OCI-LY1 (cell line): ENCODE measurements around the gene GDF7.
A peak's percentile ranks its signal among the peaks of the same experiment; 100 is the strongest.

Experiments
- H2AFZ ChIP-seq: fragments of 200-600 bp; sonication (generic), shearing (Covaris generic); 2 replicates; pipeline ENCODE4 v1.6.0; 2014; ENCODE audit warnings: antibody characterized with exemption, mild to moderate bottlenecking, low read length
- H3F3A ChIP-seq: fragments of 200-600 bp; sonication (generic), shearing (Covaris generic); 2 replicates; pipeline ENCODE4 v1.6.0; 2014; ENCODE audit warnings: mild to moderate bottlenecking, antibody characterized with exemption, low read length, moderate library complexity; ENCODE audit not compliant: insufficient read depth
- H3K27ac ChIP-seq: fragments of 200-600 bp; sonication (generic); 2 replicates; pipeline ENCODE4 v1.5.1; 2014; ENCODE audit warnings: low read length, mixed run types, mild to moderate bottlenecking, low read depth; ENCODE audit not compliant: poor library complexity, severe bottlenecking
- H3K27me3 ChIP-seq: fragments of 200-600 bp; sonication (generic); 2 replicates; pipeline ENCODE4 v1.6.0; 2014; ENCODE audit warnings: antibody characterized with exemption, mild to moderate bottlenecking, low read length, moderate library complexity; ENCODE audit not compliant: insufficient read depth
- H3K36me3 ChIP-seq: fragments of 200-600 bp; sonication (generic); 2 replicates; pipeline ENCODE4 v1.6.1; 2014; ENCODE audit warnings: mild to moderate bottlenecking, antibody characterized with exemption, low read length, moderate library complexity, mixed read lengths; ENCODE audit not compliant: insufficient read depth
- H3K4me1 ChIP-seq: fragments of 200-600 bp; sonication (generic); 2 replicates; pipeline ENCODE4 v1.5.1; 2014; ENCODE audit warnings: mild to moderate bottlenecking, low read length, moderate library complexity; ENCODE audit not compliant: insufficient read depth, severe bottlenecking
- H3K4me2 ChIP-seq: fragments of 200-600 bp; sonication (generic), shearing (Covaris generic); 2 replicates; pipeline ENCODE4 v1.6.1; 2014; ENCODE audit warnings: low read length
- H3K4me3 ChIP-seq: fragments of 200-600 bp; sonication (generic); 2 replicates; pipeline ENCODE4 v1.5.1; 2014; ENCODE audit warnings: low read length, low read depth, mild to moderate bottlenecking, mixed read lengths; ENCODE audit not compliant: poor library complexity, severe bottlenecking
- H3K79me2 ChIP-seq: fragments of 200-600 bp; shearing (Covaris generic); 2 replicates; pipeline ENCODE4 v1.6.1; 2016; ENCODE audit warnings: mixed run types, low read length, mixed read lengths; ENCODE audit not compliant: insufficient read depth
- H3K9ac ChIP-seq: fragments of 200-600 bp; sonication (generic), shearing (Covaris generic); 2 replicates; pipeline ENCODE4 v1.6.1; 2014; ENCODE audit warnings: mild to moderate bottlenecking, low read length, mixed read lengths
- H3K9me2 ChIP-seq: fragments of 200-600 bp; sonication (generic), shearing (Covaris generic); 2 replicates; pipeline ENCODE4 v1.6.1; 2014; ENCODE audit warnings: low read depth, mild to moderate bottlenecking, low read length, mixed read lengths
- H3K9me3 ChIP-seq: fragments of 200-600 bp; shearing (Covaris generic); 2 replicates; pipeline ENCODE4 v1.6.1; 2014; ENCODE audit warnings: low read length, mixed read lengths
- H4K20me1 ChIP-seq: fragments of 200-600 bp; sonication (generic), shearing (Covaris generic); 2 replicates; pipeline ENCODE4 v1.6.0; 2016; ENCODE audit warnings: mild to moderate bottlenecking, low read length; ENCODE audit not compliant: insufficient read depth
- CTCF ChIP-seq: fragments of 200-600 bp; sonication (generic), shearing (Covaris generic); IDR thresholded peaks from 2 replicates; pipeline ENCODE4 v1.5.1; 2017; ENCODE audit warnings: mild to moderate bottlenecking, antibody characterized with exemption, low read length, moderate library complexity, mixed read lengths
- EZH2 ChIP-seq: fragments of 200-600 bp; sonication (generic), shearing (Covaris generic); IDR thresholded peaks from 2 replicates; pipeline ENCODE4 v1.8.0; 2017; ENCODE audit warnings: borderline replicate concordance, mixed run types, mild to moderate bottlenecking, antibody characterized with exemption, low read length, moderate library complexity, mixed read lengths

Gene GDF7

GRCh38 chr2:20642055-20642971, 24.6 kb upstream of the GDF7 start:
- H4K20me1 ChIP-seq, result no peaks in the 10 kb centered on the region
- H3K4me2 ChIP-seq, result no peak overlapping the region
- H3K9me2 ChIP-seq, result no peaks in the 10 kb centered on the region

DNA sequence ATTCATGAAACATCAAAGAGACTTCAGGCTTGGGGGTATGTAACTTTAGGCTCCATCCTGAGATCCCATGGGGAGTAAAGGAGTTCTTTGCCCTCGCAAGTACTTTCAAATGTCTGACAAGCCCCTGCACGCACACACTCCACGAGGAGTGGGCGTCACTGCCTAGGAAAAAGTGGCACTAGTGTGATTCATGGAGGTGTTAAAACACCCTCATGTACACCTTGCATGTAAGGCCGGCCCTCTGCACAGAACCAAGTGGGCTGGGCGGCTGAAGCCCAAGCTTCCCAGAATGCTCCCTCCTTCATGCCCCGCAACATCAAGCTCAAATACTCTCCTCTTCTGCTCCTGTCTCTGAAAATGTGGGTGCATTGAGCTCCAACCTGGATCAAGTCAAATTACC, 23.9 kb upstream of the GDF7 start:
- no peak for TF ChIP-seq EZH2
- no peak for TF ChIP-seq CTCF

More at GRCh38 chr2:20642055-20642971, 24.6 kb upstream of the GDF7 start:
- Histone ChIP-seq H2AFZ (no peak overlapping the region), H3K27me3 (no peaks in the 10 kb centered on the region), H3K4me1 (no peaks in the 10 kb centered on the region), H3K36me3 (no peaks in the 10 kb centered on the region; the same call in 1 of the 2 replicates), H3K4me3 (no peak overlapping the region), H3K27ac (no peak overlapping the region), H3F3A (no peaks in the 10 kb centered on the region), H3K9ac (no peak overlapping the region), H3K79me2 (no peaks in the 10 kb centered on the region), H3K9me3 (no peaks in the 10 kb centered on the region)
- no peak for TF ChIP-seq EZH2
- TF ChIP-seq CTCF, result peak; percentile 79

GRCh38 chr2:20643826-20644225, 23.1 kb upstream of the GDF7 start:
- no peak overlapping the region for H3K9ac ChIP-seq
- no peak overlapping the region for H3K4me2 ChIP-seq
- no peaks in the 10 kb centered on the region for H3K79me2 ChIP-seq
- no peaks in the 10 kb centered on the region for H3K9me3 ChIP-seq
- H3K36me3 ChIP-seq, result no peaks in the 10 kb centered on the region; the same call in 1 of the 2 replicates
- H3F3A ChIP-seq, result no peaks in the 10 kb centered on the region
- no peak overlapping the region for H2AFZ ChIP-seq
- H4K20me1 ChIP-seq, result no peaks in the 10 kb centered on the region
- no peaks in the 10 kb centered on the region for H3K4me1 ChIP-seq
- no peak overlapping the region for H3K4me3 ChIP-seq
- no peak overlapping the region for H3K27ac ChIP-seq
- no peaks in the 10 kb centered on the region for H3K27me3 ChIP-seq
- no peak for TF ChIP-seq EZH2
- TF ChIP-seq CTCF, result no peak
- no peaks in the 10 kb centered on the region for H3K9me2 ChIP-seq

More for the DNA sequence above, 23.9 kb upstream of the GDF7 start:
- no peaks in the 10 kb centered on the region for H3F3A ChIP-seq
- no peak overlapping the region for H3K9ac ChIP-seq
- H3K4me3 ChIP-seq, result no peak overlapping the region
- H2AFZ ChIP-seq, result no peak overlapping the region
- no peak overlapping the region for H3K4me2 ChIP-seq
- no peaks in the 10 kb centered on the region for H3K4me1 ChIP-seq
- H4K20me1 ChIP-seq, result no peaks in the 10 kb centered on the region
- H3K36me3 ChIP-seq, result no peaks in the 10 kb centered on the region; the same call in 1 of the 2 replicates
- no peaks in the 10 kb centered on the region for H3K27me3 ChIP-seq
- H3K79me2 ChIP-seq, result no peaks in the 10 kb centered on the region
- no peaks in the 10 kb centered on the region for H3K9me2 ChIP-seq
- H3K27ac ChIP-seq, result no peak overlapping the region
- no peaks in the 10 kb centered on the region for H3K9me3 ChIP-seq
